H9 (cell line): Measurements from ENCODE around the gene FAAP100. TPM values are rescaled to one million over a fixed set of nuclear protein-coding genes. Genes with fewer than 3 reads are reported as not detected.

Experiments used
- DNase-seq: peaks from one replicate; pipeline ENCODE4 v3.0.0-alpha.2; 2017
- H2AFZ ChIP-seq: one replicate; pipeline ENCODE4 v1.6.1; 2013; ENCODE audit warnings: mild to moderate bottlenecking, low read length, control low read depth, moderate library complexity
- H2AK5ac ChIP-seq: 2 replicates; pipeline ENCODE4 v1.6.1; 2013; ENCODE audit warnings: low read length, control low read depth, mixed read lengths; ENCODE audit not compliant: insufficient read length
- H2BK120ac ChIP-seq: one replicate; pipeline ENCODE4 v1.6.1; 2013; ENCODE audit warnings: low read depth, mild to moderate bottlenecking, low read length, control low read depth, inconsistent platforms; ENCODE audit not compliant: poor library complexity, severe bottlenecking
- H2BK12ac ChIP-seq: 2 replicates; pipeline ENCODE4 v1.6.1; 2013; ENCODE audit warnings: low read length, control low read depth, mixed read lengths, low read depth; ENCODE audit not compliant: insufficient read length
- H2BK15ac ChIP-seq: 2 replicates; pipeline ENCODE4 v1.6.1; 2013; ENCODE audit warnings: low read depth, low read length, control low read depth
- H2BK20ac ChIP-seq: one replicate; pipeline ENCODE4 v1.6.1; 2013; ENCODE audit warnings: low read depth, mild to moderate bottlenecking, low read length, control low read depth, inconsistent platforms; ENCODE audit not compliant: poor library complexity, severe bottlenecking
- H2BK5ac ChIP-seq: 2 replicates; pipeline ENCODE4 v1.6.1; 2013; ENCODE audit warnings: low read length, control low read depth, mixed read lengths; ENCODE audit not compliant: insufficient read length
- H3K14ac ChIP-seq: 2 replicates; pipeline ENCODE4 v1.6.1; 2013; ENCODE audit warnings: low read length, control low read depth; ENCODE audit not compliant: insufficient read depth
- H3K18ac ChIP-seq: 2 replicates; pipeline ENCODE4 v1.6.1; 2013; ENCODE audit warnings: low read depth, mild to moderate bottlenecking, mixed read lengths, low read length, control low read depth; ENCODE audit not compliant: insufficient read length
- H3K23ac ChIP-seq: 2 replicates; pipeline ENCODE4 v1.6.1; 2013; ENCODE audit warnings: low read length, control low read depth, mixed read lengths, low read depth; ENCODE audit not compliant: insufficient read length
- H3K23me2 ChIP-seq: 2 replicates; pipeline ENCODE4 v1.6.1; 2013; ENCODE audit warnings: low read depth, mild to moderate bottlenecking, mixed read lengths, low read length, control low read depth; ENCODE audit not compliant: insufficient read length, poor library complexity, severe bottlenecking
- H3K27ac ChIP-seq: 2 replicates; pipeline ENCODE4 v1.5.1; 2013; ENCODE audit warnings: low read length, control low read depth, mixed read lengths, low read depth; ENCODE audit not compliant: insufficient read length
- H3K27me3 ChIP-seq: 2 replicates; pipeline ENCODE4 v1.6.1; 2013; ENCODE audit warnings: low read length, control low read depth, inconsistent platforms; ENCODE audit not compliant: insufficient read depth
- H3K4ac ChIP-seq: 2 replicates; pipeline ENCODE4 v1.6.1; 2013; ENCODE audit warnings: low read depth, mild to moderate bottlenecking, control low read depth, inconsistent platforms, low read length, moderate library complexity
- H3K4me1 ChIP-seq: 2 replicates; pipeline ENCODE4 v1.6.1; 2013; ENCODE audit warnings: low read length, control low read depth, inconsistent platforms; ENCODE audit not compliant: insufficient read depth
- H3K4me2 ChIP-seq: 2 replicates; pipeline ENCODE4 v1.6.1; 2013; ENCODE audit warnings: low read length, control low read depth, mixed read lengths; ENCODE audit not compliant: insufficient read length, insufficient read depth
- H3K56ac ChIP-seq: 2 replicates; pipeline ENCODE4 v1.6.1; 2013; ENCODE audit warnings: low read depth, mild to moderate bottlenecking, mixed read lengths, low read length, control low read depth; ENCODE audit not compliant: insufficient read length
- H3K79me1 ChIP-seq: 2 replicates; pipeline ENCODE4 v1.6.1; 2013; ENCODE audit warnings: low read depth, mild to moderate bottlenecking, moderate library complexity, low read length, control low read depth, inconsistent platforms; ENCODE audit not compliant: insufficient read depth, poor library complexity, severe bottlenecking
- H3K79me2 ChIP-seq: 2 replicates; pipeline ENCODE4 v1.6.1; 2013; ENCODE audit warnings: low read length, control low read depth, inconsistent platforms; ENCODE audit not compliant: insufficient read depth
- H3K9ac ChIP-seq: 2 replicates; pipeline ENCODE4 v1.6.1; 2013; ENCODE audit warnings: low read length, control low read depth, mixed read lengths; ENCODE audit not compliant: insufficient read length; ENCODE audit errors: extremely low read depth
- H3K9me3 ChIP-seq: one replicate; pipeline ENCODE4 v1.6.1; 2013; ENCODE audit warnings: low read depth, low read length, inconsistent platforms; ENCODE audit not compliant: control insufficient read depth
- H3T11ph ChIP-seq: one replicate; pipeline ENCODE4 v1.6.1; 2013; ENCODE audit warnings: mild to moderate bottlenecking, low read length, control low read depth, inconsistent platforms
- H4K20me1 ChIP-seq: one replicate; pipeline ENCODE4 v1.6.1; 2013; ENCODE audit not compliant: control insufficient read depth, insufficient read length, insufficient read depth
- H4K5ac ChIP-seq: 2 replicates; pipeline ENCODE4 v1.6.1; 2013; ENCODE audit warnings: low read depth, mild to moderate bottlenecking, mixed read lengths, low read length, control low read depth; ENCODE audit not compliant: insufficient read length
- H4K8ac ChIP-seq: replicated peaks from 2 replicates; pipeline ENCODE4 v1.6.1; 2013; ENCODE audit warnings: low read length, control low read depth, mixed read lengths, low read depth; ENCODE audit not compliant: insufficient read length
- H4K91ac ChIP-seq: 2 replicates; pipeline ENCODE4 v1.6.1; 2013; ENCODE audit warnings: low read depth, mild to moderate bottlenecking, moderate library complexity, mixed read lengths, low read length, control low read depth; ENCODE audit not compliant: insufficient read length
- H3K27ac Mint-ChIP-seq, 3 experiments: 2 replicates in 2 of 3; 3 replicates in 1 of 3; pipeline ENCODE4 v1.8.0; 2020 to 2021; ENCODE audit warnings: mixed read lengths in 3 of 3, mild to moderate bottlenecking in 1 of 3, moderate library complexity in 1 of 3
- H3K27me3 Mint-ChIP-seq: 2 replicates; pipeline ENCODE4 v1.8.0; 2021; ENCODE audit warnings: low read depth, mild to moderate bottlenecking, moderate library complexity, mixed read lengths
- H3K36me3 Mint-ChIP-seq, 3 experiments: 2 replicates in 2 of 3; 3 replicates in 1 of 3; pipeline ENCODE4 v1.8.0; 2020 to 2021; ENCODE audit warnings: low read depth in 3 of 3, mixed read lengths in 3 of 3; ENCODE audit not compliant: insufficient read depth in 1 of 3
- H3K4me1 Mint-ChIP-seq, 2 experiments: 2 replicates each; pipeline ENCODE4 v1.8.0; 2020; ENCODE audit warnings: mixed read lengths in 2 of 2
- H3K4me3 Mint-ChIP-seq, 2 experiments: 2 replicates in 1 of 2; 3 replicates in 1 of 2; pipeline ENCODE4 v1.8.0; 2020 to 2021; ENCODE audit warnings: mild to moderate bottlenecking in 2 of 2, mixed read lengths in 2 of 2, moderate library complexity in 1 of 2
- H3K9me3 Mint-ChIP-seq, 2 experiments: 2 replicates in 1 of 2; 3 replicates in 1 of 2; pipeline ENCODE4 v1.8.0; 2020; ENCODE audit warnings: mild to moderate bottlenecking in 2 of 2, mixed read lengths in 2 of 2, moderate library complexity in 1 of 2
- CTCF ChIP-seq: fragments of 200-600 bp; sonication (generic); conservative IDR thresholded peaks from 3 replicates; pipeline ENCODE4 v1.8.0; 2021; ENCODE audit warnings: antibody characterized with exemption, mild to moderate bottlenecking
- WGBS: extraction: QIAGEN DNeasy Blood & Tissue Kit; methylation state at CpG from one replicate; pipeline ENCODE4 v1.1.7; 2013; ENCODE audit warnings: missing lambda C conversion rate, low lambda C conversion rate, mixed read lengths; ENCODE audit not compliant: insufficient read length; ENCODE audit errors: extremely low coverage; 5-methylcytosine and 5-hydroxymethylcytosine counted together
- total RNA-seq: library from RNA; stranded (reverse); gene quantifications from 2 replicates; pipeline ENCODE4 v1.2.1, GENCODE V29; 2021

Gene FAAP100
- total RNA-seq, 1 experiment from 2014 or later = 54.0 TPM

GRCh38 chr17:81524865-81525159 lies 27.3 kb downstream of the FAAP100 start:
- no peaks in the 10 kb centered on the region for H3K36me3 Mint-ChIP-seq
- DNase-seq = no peak
- Histone ChIP-seq H3K79me1 (no peaks in the 10 kb centered on the region), H2BK5ac (no peak overlapping the region), H3K4me2 (no peak overlapping the region), H3K4me1 (no peaks in the 10 kb centered on the region), H3K9ac (no peak overlapping the region), H3K18ac (no peak overlapping the region), H4K5ac (no peak overlapping the region), H3K56ac (no peak overlapping the region), H3K27me3 (no peaks in the 10 kb centered on the region; the same call in 1 of the 2 replicates), H3K27ac (no peak overlapping the region), H2BK12ac (no peak overlapping the region), H4K8ac (no peak overlapping the region), H3K9me3 (no peaks in the 10 kb centered on the region), H4K20me1 (no peaks in the 10 kb centered on the region), H3K14ac (no peak overlapping the region), H3K23ac (no peak overlapping the region), H3K79me2 (no peaks in the 10 kb centered on the region), H3K23me2 (no peaks in the 10 kb centered on the region), H2BK20ac (no peak overlapping the region), H2AK5ac (no peak overlapping the region), H2BK15ac (no peak overlapping the region), H2AFZ (no peak overlapping the region), H3K4ac (no peak overlapping the region), H2BK120ac (no peak overlapping the region), H4K91ac (no peak overlapping the region), H3T11ph (no peak overlapping the region)
- no CpG with 5 or more reads among the region's 8 CpGs for WGBS
- no peak for TF ChIP-seq CTCF
- H3K9me3 Mint-ChIP-seq = no peaks in the 10 kb centered on the region
- H3K27ac Mint-ChIP-seq = no peak overlapping the region
- H3K4me3 Mint-ChIP-seq = no peak overlapping the region
- peaks cover 60% of the 10 kb centered on the region for H3K27me3 Mint-ChIP-seq
- peaks cover 5 to 13% of the 10 kb centered on the region in 2 experiments for H3K4me1 Mint-ChIP-seq
